ENCODE results near the gene NCBP3.
"Not testable (repeated sequence)": the region's sequence is repeated elsewhere in the genome, so short reads cannot be mapped to it uniquely, and the experiment has no call there.

NCBP3 gene

GRCh38 chr17:3879591-3880417, 33.8 kb upstream of the NCBP3 start:
- DNase-seq = no peak

DNA sequence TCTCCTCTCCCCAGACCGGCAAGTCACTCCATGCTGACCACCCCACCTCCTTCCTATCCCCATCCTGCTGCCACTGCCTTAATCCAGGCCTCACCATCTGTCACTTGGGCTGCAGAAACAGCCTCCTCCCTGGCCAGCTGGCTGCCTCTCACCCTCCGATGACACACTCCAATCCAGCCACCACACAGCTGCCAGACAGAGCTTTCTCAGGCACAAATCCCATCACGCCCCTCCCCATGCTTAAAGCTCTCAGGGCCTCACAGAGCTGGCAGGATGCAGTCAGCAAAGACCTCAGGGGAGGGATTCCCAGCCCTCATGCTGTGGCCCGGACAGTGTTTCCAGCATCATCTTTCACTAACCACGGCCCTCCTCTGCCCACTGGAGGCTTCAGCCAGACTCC, 33.1 kb upstream of the NCBP3 start:
- DNase-seq = no peak

DNA sequence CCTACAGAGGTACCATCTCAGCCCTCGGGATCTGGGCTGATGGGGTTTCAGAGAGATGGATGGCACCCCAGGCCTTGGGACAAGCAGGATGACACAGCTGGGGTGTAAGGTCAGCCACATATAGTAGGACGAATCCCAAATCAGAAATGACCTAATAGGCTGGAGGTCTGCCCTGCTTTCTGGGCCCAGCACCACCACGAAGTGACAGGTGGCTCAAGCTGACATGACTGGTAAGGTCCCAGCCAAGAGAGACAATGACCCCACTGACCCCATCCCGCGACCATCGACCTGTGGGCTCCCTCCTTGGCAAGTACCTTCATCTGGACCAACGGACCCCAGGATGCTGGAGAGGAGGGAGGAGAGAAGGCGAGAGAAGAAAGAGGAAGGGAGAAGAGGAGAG, 31.2 kb upstream of the NCBP3 start:
- no peak for DNase-seq

DNA sequence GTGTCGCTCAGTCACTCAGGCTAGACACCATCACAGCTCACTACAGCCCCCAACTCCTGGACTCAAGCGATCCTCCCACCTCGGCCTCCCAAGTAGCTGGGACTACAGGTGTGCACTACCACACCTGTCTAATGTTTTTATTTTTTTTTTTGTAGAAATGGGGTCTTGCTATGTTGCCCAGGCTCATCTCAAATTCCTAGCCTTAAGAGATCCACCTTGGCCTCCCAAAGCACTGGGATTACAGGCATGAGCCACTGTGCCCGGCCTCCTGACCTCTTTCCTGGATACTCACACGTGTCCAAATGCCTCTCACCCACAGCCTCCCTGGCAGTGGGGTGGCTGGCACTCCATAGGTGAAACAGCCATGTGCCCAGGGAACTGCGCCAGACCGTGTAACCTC, 29.3 kb upstream of the NCBP3 start:
- no peak for DNase-seq

DNA sequence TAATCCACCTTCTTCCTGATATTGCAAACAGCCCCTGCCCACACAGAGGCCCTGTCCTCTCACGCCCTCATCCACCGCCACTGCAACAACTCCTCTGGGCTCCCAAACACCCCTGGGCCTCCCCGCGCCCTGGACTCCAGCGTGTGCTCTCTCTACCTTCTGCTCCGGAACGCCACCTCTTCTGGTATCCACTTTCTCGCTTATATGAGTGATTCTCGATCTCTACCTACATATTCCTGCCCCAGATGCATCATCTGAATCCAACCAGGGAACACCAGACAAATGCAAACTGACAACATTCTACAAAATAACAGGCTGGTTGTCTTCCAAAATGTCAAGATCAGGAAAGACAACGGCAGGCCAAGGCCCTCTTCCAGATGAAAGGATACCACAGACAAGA, 27.8 kb upstream of the NCBP3 start:
- DNase-seq = no peak

GRCh38 chr17:3870871-3871306, 24.8 kb upstream of the NCBP3 start:
- DNase-seq = no peak

- no peak for DNase-seq
These were observed 21.6 kb upstream of the NCBP3 start for GRCh38 chr17:3867606-3868005.

DNA sequence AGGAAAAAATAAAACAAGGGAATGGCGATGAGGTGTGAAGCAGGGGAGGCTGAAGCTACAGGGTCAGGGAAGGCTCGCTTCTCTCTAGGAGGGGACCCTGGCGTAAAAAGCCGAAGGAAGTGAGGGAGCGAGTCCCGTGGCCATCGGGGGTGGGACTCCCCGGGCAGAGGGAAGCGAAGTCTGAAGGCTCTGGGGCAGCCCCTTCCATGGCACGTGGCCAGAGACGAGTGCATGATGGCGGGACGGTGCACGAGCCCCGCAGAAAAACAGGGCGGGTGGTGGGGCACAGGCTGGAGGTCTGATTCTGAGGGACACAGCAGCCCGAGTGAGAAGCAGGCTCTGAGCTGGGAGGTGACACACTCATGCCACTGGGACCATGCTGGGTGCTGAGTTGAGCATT, 21.1 kb upstream of the NCBP3 start:
- no peak for DNase-seq

- DNase-seq = no peak
These were observed 20.2 kb upstream of the NCBP3 start for GRCh38 chr17:3866276-3866675.

- no peak for DNase-seq
These were observed 19.1 kb upstream of the NCBP3 start for GRCh38 chr17:3865176-3865575.

DNA sequence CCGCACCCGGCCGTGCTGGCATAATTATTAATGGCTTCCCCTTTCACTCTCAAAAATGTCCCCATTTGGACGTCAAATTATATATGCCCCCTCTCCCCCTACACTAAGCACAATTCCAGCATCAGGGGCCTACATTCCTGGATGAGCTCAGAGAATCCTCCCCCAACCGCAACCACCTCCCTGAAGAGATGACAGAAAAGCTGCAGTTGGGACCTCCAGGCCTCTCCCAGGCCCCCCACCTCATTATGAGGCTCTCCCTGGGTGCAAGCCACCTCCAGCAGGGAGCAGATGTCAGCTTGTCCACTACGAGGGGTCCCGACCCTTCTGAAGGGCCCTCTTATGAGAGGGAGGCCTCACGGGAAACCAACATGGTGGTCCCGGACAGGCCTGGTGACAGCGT, 18.5 kb upstream of the NCBP3 start:
- DNase-seq = no peak

- DNase-seq = no peak
These were observed 16.0 kb upstream of the NCBP3 start for GRCh38 chr17:3861761-3862681.

DNA sequence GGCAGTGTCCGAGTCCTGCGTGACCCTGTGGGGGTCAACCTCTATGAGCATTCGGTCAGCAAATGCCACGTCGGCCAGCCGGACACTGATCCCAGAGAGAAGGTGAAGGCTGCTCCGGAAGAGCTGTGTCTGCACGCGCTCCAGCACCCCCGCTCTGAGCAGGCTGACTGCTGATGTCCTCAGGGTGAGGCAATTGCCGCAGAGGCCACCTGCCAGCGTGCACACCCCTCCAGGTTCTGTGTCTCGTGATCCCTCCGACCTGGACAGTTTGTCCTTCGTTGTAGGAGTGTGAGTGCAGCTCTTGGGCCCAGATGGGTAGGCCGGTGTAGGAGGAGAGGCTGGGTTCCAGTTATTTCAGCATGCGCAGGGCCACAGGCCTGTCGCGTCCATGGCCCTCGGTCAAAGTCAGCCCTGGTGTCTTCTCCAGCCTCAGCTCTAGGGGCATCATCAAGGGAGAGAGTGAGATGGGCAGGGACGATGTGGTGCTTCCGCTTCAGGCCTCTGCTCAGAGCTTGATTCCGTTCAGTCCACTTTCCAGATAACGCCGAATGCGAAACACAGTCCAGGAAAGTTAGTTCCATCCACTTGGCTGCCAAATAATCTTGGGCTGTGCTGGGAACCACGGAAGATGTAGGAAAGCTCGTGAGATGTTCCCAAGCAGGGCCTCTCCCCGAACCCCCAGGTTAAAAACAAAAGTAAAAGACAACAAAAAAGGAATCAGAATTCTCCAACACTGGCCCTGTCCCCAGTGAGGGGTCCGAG, 15.1 kb upstream of the NCBP3 start:
- DNase-seq = no peak

DNA sequence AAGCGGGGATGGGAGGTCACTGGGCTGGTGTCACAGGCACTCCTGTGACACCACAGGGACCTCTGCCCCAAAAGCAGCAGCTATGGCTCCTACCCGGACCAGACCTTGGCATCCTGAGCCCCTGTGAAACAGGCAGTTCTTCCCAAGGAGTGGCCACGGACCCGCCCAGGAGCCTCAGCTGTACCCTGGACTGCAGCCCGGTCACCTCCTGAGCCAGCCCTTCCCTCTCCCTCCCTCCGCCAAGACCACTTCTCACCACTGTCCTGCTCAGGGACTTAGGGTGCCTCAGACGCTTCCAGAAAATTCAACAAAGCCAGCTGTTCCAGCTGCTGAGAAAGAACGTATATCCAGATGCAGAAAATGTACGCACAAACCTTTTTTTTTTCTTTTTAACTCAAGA, 13.9 kb upstream of the NCBP3 start:
- DNase-seq = no peak

GRCh38 chr17:3857261-3858105, 11.4 kb upstream of the NCBP3 start:
- DNase-seq = no peak

DNA sequence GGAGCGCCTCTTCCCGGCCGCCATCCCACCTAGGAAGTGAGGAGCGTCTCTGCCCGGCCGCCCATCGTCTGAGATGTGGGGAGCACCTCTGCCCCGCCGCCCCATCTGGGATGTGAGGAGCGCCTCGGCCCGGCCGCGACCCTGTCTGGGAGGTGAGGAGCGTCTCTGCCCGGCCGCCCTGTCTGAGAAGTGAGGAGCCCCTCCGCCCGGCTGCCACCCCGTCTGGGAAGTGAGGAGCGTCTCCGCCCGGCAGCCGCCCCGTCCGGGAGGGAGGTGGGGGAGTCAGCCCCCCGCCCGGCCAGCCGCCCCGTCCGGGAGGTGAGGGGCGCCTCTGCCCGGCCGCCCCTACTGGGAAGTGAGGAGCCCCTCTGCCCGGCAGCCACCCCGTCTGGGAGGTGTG, 8.2 kb upstream of the NCBP3 start:
- DNase-seq = not testable (repeated sequence)

DNA sequence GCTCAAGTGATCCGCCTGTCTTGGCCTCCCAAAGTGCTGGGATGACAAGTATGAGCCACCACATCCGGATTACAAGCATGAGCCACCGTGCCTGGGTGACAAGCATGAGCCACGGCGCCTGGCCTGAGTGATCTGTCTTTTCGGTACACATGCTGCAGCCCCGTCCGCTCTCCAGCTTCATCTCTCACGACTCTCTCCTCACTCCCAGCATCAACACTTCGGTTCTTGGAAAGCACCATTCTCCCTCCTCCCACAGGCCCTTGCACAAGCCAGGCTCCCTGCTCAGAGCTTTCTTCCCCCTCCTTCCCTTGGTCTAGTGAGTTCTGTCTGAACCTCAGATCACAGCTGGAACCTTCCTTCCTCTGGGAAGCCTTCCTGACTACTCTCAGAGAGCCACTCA, 6.5 kb upstream of the NCBP3 start:
- DNase-seq = no peak

GRCh38 chr17:3851461-3852100, 5.5 kb upstream of the NCBP3 start:
- no peak for DNase-seq

DNA sequence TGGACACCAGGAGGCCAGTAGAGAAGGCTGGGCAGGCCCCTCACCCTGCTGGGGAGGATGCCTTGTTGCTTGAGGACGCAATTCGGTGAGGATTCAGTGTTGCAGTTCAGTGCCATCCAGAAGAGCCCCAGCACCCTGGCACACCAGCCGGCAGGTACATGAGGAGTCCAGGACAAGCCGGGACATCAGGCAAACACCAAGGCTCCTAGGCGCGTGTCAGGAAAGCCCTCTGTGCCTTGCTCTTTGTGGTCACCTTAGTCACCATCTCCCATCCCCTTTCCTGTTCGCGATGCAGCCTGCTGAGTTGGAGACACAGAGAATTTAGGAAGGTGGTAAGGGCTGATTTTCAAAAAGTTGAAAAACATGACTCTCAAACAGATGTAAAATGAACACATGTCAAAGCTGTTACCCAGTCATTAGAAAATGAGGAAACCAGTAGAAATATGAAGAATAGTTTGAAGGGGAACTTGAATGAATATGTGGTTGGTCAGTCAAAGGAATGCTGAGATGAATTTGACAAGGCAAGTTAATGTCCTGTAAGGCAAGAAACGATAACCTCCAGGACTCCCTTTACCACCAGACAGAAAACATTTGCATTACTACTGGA, 2.3 kb upstream of the NCBP3 start:
- DNase-seq = no peak

GRCh38 chr17:3847165-3847670, 1.2 kb upstream of the NCBP3 start:
- DNase-seq = no peak

Data from NCI-H1436 treated with DMSO at 0.1 percent for 48 hours (cell line).